K562 (cell line): ENCODE measurements around the gene PSMD4. TPM values are rescaled to one million over a fixed set of nuclear protein-coding genes. Genes with fewer than 3 reads are reported as not detected.

Source experiments
- BCOR ChIP-seq: fragments of 450-650 bp; IDR thresholded peaks from 2 replicates; pipeline ENCODE4 v1.6.1; 2016
- CBX5 ChIP-seq: IDR thresholded peaks from 2 replicates; pipeline ENCODE4 v1.6.1; 2014; ENCODE audit warnings: low read depth, borderline replicate concordance
- CHD4 ChIP-seq: fragments of 200-600 bp; sonication (generic); IDR thresholded peaks from 3 replicates; pipeline ENCODE4 v1.6.1; 2012; ENCODE audit warnings: low read depth, mild to moderate bottlenecking, mixed read lengths, low read length, inconsistent platforms; ENCODE audit not compliant: insufficient read depth, insufficient replicate concordance, poor library complexity, severe bottlenecking
- EP400 ChIP-seq: fragments of 450-650 bp; IDR thresholded peaks from 2 replicates; pipeline ENCODE4 v1.6.1; 2017; ENCODE audit warnings: antibody characterized with exemption, mild to moderate bottlenecking, moderate library complexity
- HLTF ChIP-seq: fragments of 450-650 bp; IDR thresholded peaks from 2 replicates; pipeline ENCODE4 v1.6.1; 2016
- HMGN3 ChIP-seq: IDR thresholded peaks from 2 replicates; pipeline ENCODE4 v1.6.1; 2011; ENCODE audit warnings: borderline replicate concordance, low read depth, mild to moderate bottlenecking, mixed read lengths, low read length; ENCODE audit not compliant: insufficient read length; ENCODE audit errors: extremely low read depth
- KDM2B ChIP-seq: fragments of 250-450 bp; sonication (Bioruptor Pico); IDR thresholded peaks from 2 replicates; pipeline ENCODE4 v1.8.0; 2021; ENCODE audit warnings: mild to moderate bottlenecking, moderate library complexity
- RFX7 ChIP-seq: fragments of 250-450 bp; sonication (Bioruptor Pico); IDR thresholded peaks from 2 replicates; pipeline ENCODE4 v1.5.1; 2021; ENCODE audit warnings: mild to moderate bottlenecking
- SLC30A9 ChIP-seq: fragments of 250-450 bp; sonication (Bioruptor Pico); IDR thresholded peaks from 2 replicates; pipeline ENCODE4 v1.8.0; 2022; ENCODE audit warnings: mild to moderate bottlenecking, moderate library complexity
- SP1 ChIP-seq: sonication (generic); formaldehyde crosslinking; IDR thresholded peaks from 2 replicates; pipeline ENCODE4 v1.8.1; 2022; ENCODE audit warnings: mild to moderate bottlenecking, missing genetic modification reagents
- TAF1 ChIP-seq: IDR thresholded peaks from 2 replicates; pipeline ENCODE4 v1.6.1; 2011; ENCODE audit warnings: mild to moderate bottlenecking, low read length, moderate library complexity; ENCODE audit not compliant: insufficient read depth, control insufficient read depth, severe bottlenecking; ENCODE audit errors: extremely low read depth
- TAF9B ChIP-seq: fragments of 450-650 bp; IDR thresholded peaks from 2 replicates; pipeline ENCODE4 v1.6.1; 2018; ENCODE audit warnings: mild to moderate bottlenecking; ENCODE audit not compliant: partially characterized antibody
- TRIM24 ChIP-seq, 2 experiments: fragments of 450-650 bp; IDR thresholded peaks; 2 replicates each; pipeline ENCODE4 v1.6.1; 2016
- TSC22D4 ChIP-seq: fragments of 450-650 bp; IDR thresholded peaks from 2 replicates; pipeline ENCODE4 v1.6.1; 2016; ENCODE audit warnings: missing genetic modification characterization, missing biosample characterization, control low read depth
- ZNF507 ChIP-seq: conservative IDR thresholded peaks from 2 replicates; pipeline ENCODE4 v1.6.1; 2017; ENCODE audit warnings: missing genetic modification characterization, missing compliant biosample characterization
- ZNF583 ChIP-seq: fragments of 250-450 bp; sonication (Bioruptor Pico); IDR thresholded peaks from 2 replicates; pipeline ENCODE4 v1.4.0; 2020
- ZNF717 ChIP-seq: fragments of 250-450 bp; sonication (Bioruptor Pico); IDR thresholded peaks from 2 replicates; pipeline ENCODE4 v1.5.0; 2021
- ZNF76 ChIP-seq: fragments of 250-450 bp; sonication (Bioruptor Pico); IDR thresholded peaks from 2 replicates; pipeline ENCODE4 v1.4.0; 2020; ENCODE audit warnings: mild to moderate bottlenecking, moderate library complexity, borderline replicate concordance
- polyA plus RNA-seq, 8 experiments: library from polyadenylated mRNA; depleted of rRNA in 4 of 8; stranded (reverse) in 5 of 8; unstranded in 3 of 8; fragments of >200 nt; fragmentation: Nextera tagmentation in 2 of 8; fragmentation: Illumina TruSeq in 1 of 8; extraction: Ambion mirVana in 2 of 8; extraction: Trizol in 1 of 8; gene quantifications; 2 replicates each; pipeline versions ENCODE4 v1.2.1 to v1.2.3, GENCODE V29; 2011 to 2014; ENCODE audit warnings: inconsistent platforms in 1 of 8, missing spikeins in 1 of 8
- total RNA-seq, 7 experiments: library from RNA; depleted of rRNA in 6 of 7; stranded (reverse); fragments of >200 nt in 6 of 7; fragmentation: Illumina TruSeq in 2 of 7; extraction: Trizol in 2 of 7; gene quantifications; 2 replicates each; pipeline versions ENCODE4 v1.2.1 to v1.2.3, GENCODE V29; 2011 to 2021; ENCODE audit warnings: low replicate concordance in 1 of 7
- TF ChIP-seq, protein P1 (sequence below), 3 experiments: IDR thresholded peaks in 2 of 3; conservative IDR thresholded peaks in 1 of 3; 2 replicates each; pipeline ENCODE4 v1.5.1; 2011 to 2012; ENCODE audit warnings: low read length in 3 of 3, mild to moderate bottlenecking in 3 of 3, control low read depth in 2 of 3, improper control_type of control experiment in 1 of 3, inconsistent platforms in 1 of 3, low read depth in 1 of 3, mixed read lengths in 1 of 3, moderate library complexity in 1 of 3; ENCODE audit not compliant: insufficient read depth in 2 of 3
- TF ChIP-seq, protein P2 (sequence below): fragments of 250-450 bp; sonication (Bioruptor Pico); IDR thresholded peaks from 2 replicates; pipeline ENCODE4 v1.8.0; 2021; ENCODE audit warnings: borderline replicate concordance, mild to moderate bottlenecking, moderate library complexity; ENCODE audit not compliant: poor library complexity, severe bottlenecking
- TF ChIP-seq, protein P3 (sequence below): fragments of 450-650 bp; IDR thresholded peaks from 2 replicates; pipeline ENCODE4 v1.6.1; 2018; ENCODE audit not compliant: partially characterized antibody

PSMD4 gene
- total and polyA plus RNA-seq, 9 of the 15 experiments (the other 6 are each of a cell fraction or from before 2014, with no cell fraction given) = 194 to 353 (median 295) TPM

DNA sequence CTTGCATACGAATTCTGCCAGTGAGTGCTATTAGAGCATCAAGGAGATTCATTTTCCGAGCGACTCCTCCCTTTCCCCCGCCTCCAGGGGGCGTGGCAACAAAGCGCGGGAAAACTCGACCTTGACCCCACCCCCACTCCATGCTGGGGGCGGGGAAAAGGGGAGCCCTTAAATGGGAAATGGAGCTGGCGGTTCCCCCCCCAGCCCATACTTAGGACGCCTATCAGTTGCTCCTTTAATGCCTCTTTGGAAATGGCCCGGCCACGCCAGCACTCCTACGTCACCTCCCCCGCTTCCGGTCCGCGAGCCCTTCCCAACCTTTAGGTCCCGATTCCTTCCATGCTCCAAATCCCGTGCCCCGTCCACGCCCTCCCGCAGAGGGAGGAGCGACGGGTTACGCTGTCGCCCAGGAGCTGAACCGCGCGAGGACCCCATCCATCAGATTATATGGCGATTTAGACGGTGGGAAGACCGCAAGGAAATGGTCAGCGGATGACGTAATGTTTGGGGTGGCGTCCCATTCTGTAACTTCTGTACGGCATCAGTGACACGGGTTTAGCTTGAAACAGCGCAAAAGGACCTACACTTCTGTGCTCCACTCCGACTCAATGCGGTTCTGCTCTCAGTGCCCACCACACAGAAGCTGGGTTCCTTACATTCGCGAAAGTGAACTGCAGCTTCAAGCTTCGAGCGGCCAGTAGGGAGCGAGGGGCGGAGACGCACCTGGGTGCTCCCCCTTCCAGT is 26.9 kb downstream of the PSMD4 start (continued):
- TF ChIP-seq ZNF507 (tag) = no peak
- TF ChIP-seq BCOR = peak; percentile 32
- TF ChIP-seq HLTF = peak; percentile 71; the same call in 1 of the 2 replicates
- TF ChIP-seq CHD4 = no peak
- TF ChIP-seq ZNF717 (CRISPR knock-in tag) = no peak
- no peak for TF ChIP-seq TSC22D4 (tag)
- peak; percentile 18 for TF ChIP-seq TAF1
- TF ChIP-seq, protein P1, sequence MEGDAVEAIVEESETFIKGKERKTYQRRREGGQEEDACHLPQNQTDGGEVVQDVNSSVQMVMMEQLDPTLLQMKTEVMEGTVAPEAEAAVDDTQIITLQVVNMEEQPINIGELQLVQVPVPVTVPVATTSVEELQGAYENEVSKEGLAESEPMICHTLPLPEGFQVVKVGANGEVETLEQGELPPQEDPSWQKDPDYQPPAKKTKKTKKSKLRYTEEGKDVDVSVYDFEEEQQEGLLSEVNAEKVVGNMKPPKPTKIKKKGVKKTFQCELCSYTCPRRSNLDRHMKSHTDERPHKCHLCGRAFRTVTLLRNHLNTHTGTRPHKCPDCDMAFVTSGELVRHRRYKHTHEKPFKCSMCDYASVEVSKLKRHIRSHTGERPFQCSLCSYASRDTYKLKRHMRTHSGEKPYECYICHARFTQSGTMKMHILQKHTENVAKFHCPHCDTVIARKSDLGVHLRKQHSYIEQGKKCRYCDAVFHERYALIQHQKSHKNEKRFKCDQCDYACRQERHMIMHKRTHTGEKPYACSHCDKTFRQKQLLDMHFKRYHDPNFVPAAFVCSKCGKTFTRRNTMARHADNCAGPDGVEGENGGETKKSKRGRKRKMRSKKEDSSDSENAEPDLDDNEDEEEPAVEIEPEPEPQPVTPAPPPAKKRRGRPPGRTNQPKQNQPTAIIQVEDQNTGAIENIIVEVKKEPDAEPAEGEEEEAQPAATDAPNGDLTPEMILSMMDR (IDR thresholded peaks at IDR 0.05 in 2 of 3, conservative IDR thresholded peaks at IDR 0.05 in 1 of 3; ENCODE audit: insufficient read depth in 2 of 3, low read depth in 1 of 3, low read length in 3 of 3) = no peak; a peak in 1 of 6 replicates
- TF ChIP-seq, protein P2, sequence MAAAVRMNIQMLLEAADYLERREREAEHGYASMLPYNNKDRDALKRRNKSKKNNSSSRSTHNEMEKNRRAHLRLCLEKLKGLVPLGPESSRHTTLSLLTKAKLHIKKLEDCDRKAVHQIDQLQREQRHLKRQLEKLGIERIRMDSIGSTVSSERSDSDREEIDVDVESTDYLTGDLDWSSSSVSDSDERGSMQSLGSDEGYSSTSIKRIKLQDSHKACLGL (CRISPR knock-in tag) = no peak
- TF ChIP-seq KDM2B (CRISPR knock-in tag) = no peak
- peak; percentile 97 for TF ChIP-seq SP1
- peak; percentile 99 for TF ChIP-seq EP400
- TF ChIP-seq TAF9B = peak; percentile 77
- TF ChIP-seq HMGN3 = peak; percentile 62
- no peak for TF ChIP-seq CBX5
- no peak for TF ChIP-seq RFX7 (CRISPR knock-in tag)
- TF ChIP-seq ZNF76 (CRISPR knock-in tag) = 0 out of 2 replicates have a peak, but pooled peaks have one; percentile 48
- TF ChIP-seq, protein P3, sequence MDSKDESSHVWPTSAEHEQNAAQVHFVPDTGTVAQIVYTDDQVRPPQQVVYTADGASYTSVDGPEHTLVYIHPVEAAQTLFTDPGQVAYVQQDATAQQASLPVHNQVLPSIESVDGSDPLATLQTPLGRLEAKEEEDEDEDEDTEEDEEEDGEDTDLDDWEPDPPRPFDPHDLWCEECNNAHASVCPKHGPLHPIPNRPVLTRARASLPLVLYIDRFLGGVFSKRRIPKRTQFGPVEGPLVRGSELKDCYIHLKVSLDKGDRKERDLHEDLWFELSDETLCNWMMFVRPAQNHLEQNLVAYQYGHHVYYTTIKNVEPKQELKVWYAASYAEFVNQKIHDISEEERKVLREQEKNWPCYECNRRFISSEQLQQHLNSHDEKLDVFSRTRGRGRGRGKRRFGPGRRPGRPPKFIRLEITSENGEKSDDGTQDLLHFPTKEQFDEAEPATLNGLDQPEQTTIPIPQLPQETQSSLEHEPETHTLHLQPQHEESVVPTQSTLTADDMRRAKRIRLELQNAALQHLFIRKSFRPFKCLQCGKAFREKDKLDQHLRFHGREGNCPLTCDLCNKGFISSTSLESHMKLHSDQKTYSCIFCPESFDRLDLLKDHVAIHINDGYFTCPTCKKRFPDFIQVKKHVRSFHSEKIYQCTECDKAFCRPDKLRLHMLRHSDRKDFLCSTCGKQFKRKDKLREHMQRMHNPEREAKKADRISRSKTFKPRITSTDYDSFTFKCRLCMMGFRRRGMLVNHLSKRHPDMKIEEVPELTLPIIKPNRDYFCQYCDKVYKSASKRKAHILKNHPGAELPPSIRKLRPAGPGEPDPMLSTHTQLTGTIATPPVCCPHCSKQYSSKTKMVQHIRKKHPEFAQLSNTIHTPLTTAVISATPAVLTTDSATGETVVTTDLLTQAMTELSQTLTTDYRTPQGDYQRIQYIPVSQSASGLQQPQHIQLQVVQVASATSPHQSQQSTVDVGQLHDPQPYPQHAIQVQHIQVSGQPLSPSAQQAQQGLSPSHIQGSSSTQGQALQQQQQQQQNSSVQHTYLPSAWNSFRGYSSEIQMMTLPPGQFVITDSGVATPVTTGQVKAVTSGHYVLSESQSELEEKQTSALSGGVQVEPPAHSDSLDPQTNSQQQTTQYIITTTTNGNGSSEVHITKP = no peak
- no peak for TF ChIP-seq SLC30A9
- peak; percentile 51 to 53; a peak in 1 of 4 replicates for TF ChIP-seq TRIM24 (IDR thresholded peaks at IDR 0.05)
- TF ChIP-seq ZNF583 (CRISPR knock-in tag) = 0 out of 2 replicates have a peak, but pooled peaks have one; percentile 16
